IPS-15b (cell line): Measurements from ENCODE around the gene SPIN1.
"Not testable (repeated sequence)": the region's sequence is repeated elsewhere in the genome, so short reads cannot be mapped to it uniquely, and the experiment has no call there.

ENCODE experiments used
- H3K27me3 ChIP-seq: one replicate; pipeline ENCODE4 v1.6.1; 2013; ENCODE audit warnings: low read length; ENCODE audit not compliant: control insufficient read depth, insufficient read depth
- H3K36me3 ChIP-seq: one replicate; pipeline ENCODE4 v1.6.1; 2013; ENCODE audit warnings: low read length; ENCODE audit not compliant: control insufficient read depth, insufficient read depth
- H3K4me1 ChIP-seq: one replicate; pipeline ENCODE4 v1.6.1; 2013; ENCODE audit warnings: mild to moderate bottlenecking, low read length; ENCODE audit not compliant: control insufficient read depth, insufficient read depth
- H3K4me3 ChIP-seq: one replicate; pipeline ENCODE4 v1.5.1; 2013; ENCODE audit warnings: low read depth, low read length
- H3K9ac ChIP-seq: one replicate; pipeline ENCODE4 v1.6.1; 2013; ENCODE audit warnings: low read depth, mild to moderate bottlenecking, low read length
- H3K9me3 ChIP-seq: one replicate; pipeline ENCODE4 v1.6.1; 2013; ENCODE audit warnings: mild to moderate bottlenecking, low read length; ENCODE audit not compliant: control insufficient read depth, insufficient read depth

Gene SPIN1

GRCh38 chr9:88370346-88370745 is 17.9 kb upstream of the SPIN1 start:
- H3K9ac ChIP-seq: no peak overlapping the region
- no peaks in the 10 kb centered on the region for H3K4me1 ChIP-seq
- H3K36me3 ChIP-seq: no peaks in the 10 kb centered on the region
- H3K27me3 ChIP-seq: no peaks in the 10 kb centered on the region
- H3K4me3 ChIP-seq: no peak overlapping the region
- H3K9me3 ChIP-seq: no peaks in the 10 kb centered on the region

- no peak overlapping the region for H3K9ac ChIP-seq
- H3K27me3 ChIP-seq: no peaks in the 10 kb centered on the region
- H3K4me3 ChIP-seq: no peak overlapping the region
- no peaks in the 10 kb centered on the region for H3K4me1 ChIP-seq
- H3K36me3 ChIP-seq: no peaks in the 10 kb centered on the region
- no peaks in the 10 kb centered on the region for H3K9me3 ChIP-seq
Observed at GRCh38 chr9:88372103-88372654, 16.1 kb upstream of the SPIN1 start.

DNA sequence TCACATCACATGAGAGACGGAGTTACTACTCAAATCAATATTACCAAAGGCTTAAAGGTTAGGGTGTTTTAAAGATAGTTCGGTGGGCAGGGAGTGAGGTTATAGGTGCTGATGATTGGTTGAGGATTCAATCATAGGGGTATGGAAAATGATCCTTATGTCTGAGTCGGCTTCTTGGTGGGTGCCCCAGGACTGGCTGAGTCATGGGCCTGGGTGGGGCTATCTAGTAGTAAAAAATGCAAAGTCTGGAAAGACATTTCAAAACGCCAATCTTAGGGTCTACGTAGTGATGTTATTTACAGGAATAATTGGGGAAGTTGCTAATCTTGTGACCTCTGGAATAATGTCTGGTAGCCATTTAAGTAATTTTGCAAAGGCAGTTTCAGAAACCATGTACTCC is 15.2 kb upstream of the SPIN1 start:
- Histone ChIP-seq H3K9me3 (no peaks in the 10 kb centered on the region), H3K9ac (no peak overlapping the region), H3K4me3 (no peak overlapping the region), H3K4me1 (peaks cover 4% of the 10 kb centered on the region), H3K36me3 (no peaks in the 10 kb centered on the region), H3K27me3 (no peaks in the 10 kb centered on the region)

DNA sequence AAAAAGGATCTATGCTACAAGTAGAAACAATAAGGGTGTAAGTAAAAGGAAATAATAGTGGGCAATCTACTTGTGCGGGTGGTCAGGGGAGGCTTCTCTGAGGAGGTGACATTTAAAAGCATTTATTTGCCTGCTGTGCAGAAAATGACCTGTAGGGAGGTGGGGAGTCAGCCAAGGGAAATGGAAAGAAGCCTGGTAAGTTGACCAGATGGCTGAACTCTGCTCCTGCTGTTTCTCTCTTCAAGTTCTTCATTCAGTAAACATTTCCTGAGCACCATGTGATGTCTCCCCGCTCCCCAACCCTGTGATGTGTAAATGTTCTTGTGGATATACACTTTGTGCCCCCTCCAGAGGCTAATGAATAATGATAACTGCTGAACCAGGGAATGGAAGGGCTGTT is 9.9 kb upstream of the SPIN1 start:
- H3K27me3 ChIP-seq: no peaks in the 10 kb centered on the region
- no peaks in the 10 kb centered on the region for H3K36me3 ChIP-seq
- no peaks in the 10 kb centered on the region for H3K9me3 ChIP-seq
- H3K4me3 ChIP-seq: peak overlapping the region; percentile 6
- no peak overlapping the region for H3K9ac ChIP-seq
- H3K4me1 ChIP-seq: peaks cover 15% of the 10 kb centered on the region

DNA sequence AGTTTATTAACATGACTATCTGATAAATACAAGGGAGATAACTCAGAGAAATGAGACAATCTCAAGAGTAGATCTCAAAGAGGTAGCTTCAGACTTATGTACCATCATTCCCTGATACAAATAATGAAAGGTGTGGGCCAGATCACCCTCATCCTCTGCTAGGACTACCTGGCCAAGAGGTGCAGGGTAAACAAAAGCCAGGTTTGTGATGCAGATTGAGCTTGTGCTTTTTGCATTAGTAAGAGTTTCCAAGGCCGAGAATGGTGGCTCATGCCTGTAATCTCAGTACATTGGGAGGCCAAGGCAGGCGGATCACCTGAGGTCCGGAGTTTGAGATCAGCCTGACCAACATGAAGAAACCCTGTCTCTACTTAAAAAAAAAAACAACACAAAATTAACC is 8.9 kb upstream of the SPIN1 start:
- no peaks in the 10 kb centered on the region for H3K9me3 ChIP-seq
- no peaks in the 10 kb centered on the region for H3K27me3 ChIP-seq
- peak overlapping the region; percentile 10 for H3K4me3 ChIP-seq
- H3K36me3 ChIP-seq: no peaks in the 10 kb centered on the region
- H3K4me1 ChIP-seq: peaks cover 15% of the 10 kb centered on the region
- no peak overlapping the region for H3K9ac ChIP-seq

- H3K4me1 ChIP-seq: peaks cover 15% of the 10 kb centered on the region
- H3K9me3 ChIP-seq: no peaks in the 10 kb centered on the region
- H3K4me3 ChIP-seq: no peak overlapping the region
- H3K27me3 ChIP-seq: no peaks in the 10 kb centered on the region
- H3K36me3 ChIP-seq: no peaks in the 10 kb centered on the region
- H3K9ac ChIP-seq: no peak overlapping the region
Observed at GRCh38 chr9:88380118-88380517, 8.1 kb upstream of the SPIN1 start.

- not testable (repeated sequence) for H3K36me3 ChIP-seq, H3K4me3 ChIP-seq, H3K27me3 ChIP-seq, H3K9me3 ChIP-seq, H3K9ac ChIP-seq
- peaks cover 15% of the 10 kb centered on the region for H3K4me1 ChIP-seq
Observed at GRCh38 chr9:88381322-88381721, 6.9 kb upstream of the SPIN1 start.

- H3K4me1 ChIP-seq: peaks cover 9% of the 10 kb centered on the region
- H3K9ac ChIP-seq: no peak overlapping the region
- no peaks in the 10 kb centered on the region for H3K36me3 ChIP-seq
- no peaks in the 10 kb centered on the region for H3K27me3 ChIP-seq
- H3K4me3 ChIP-seq: no peak overlapping the region
- no peaks in the 10 kb centered on the region for H3K9me3 ChIP-seq
Observed at GRCh38 chr9:88383176-88383575, 5.1 kb upstream of the SPIN1 start.

- not testable (repeated sequence) for H3K4me3 ChIP-seq, H3K36me3 ChIP-seq, H3K27me3 ChIP-seq, H3K4me1 ChIP-seq, H3K9me3 ChIP-seq, H3K9ac ChIP-seq
Observed at GRCh38 chr9:88386137-88386536, 2.1 kb upstream of the SPIN1 start.

- no peak overlapping the region for H3K9ac ChIP-seq
- peak overlapping the region; percentile 83 for H3K4me3 ChIP-seq
- peaks cover 6% of the 10 kb centered on the region for H3K4me1 ChIP-seq
- H3K9me3 ChIP-seq: no peaks in the 10 kb centered on the region
- H3K36me3 ChIP-seq: no peaks in the 10 kb centered on the region
- no peaks in the 10 kb centered on the region for H3K27me3 ChIP-seq
Observed at GRCh38 chr9:88387036-88387551, 1.1 kb upstream of the SPIN1 start.

DNA sequence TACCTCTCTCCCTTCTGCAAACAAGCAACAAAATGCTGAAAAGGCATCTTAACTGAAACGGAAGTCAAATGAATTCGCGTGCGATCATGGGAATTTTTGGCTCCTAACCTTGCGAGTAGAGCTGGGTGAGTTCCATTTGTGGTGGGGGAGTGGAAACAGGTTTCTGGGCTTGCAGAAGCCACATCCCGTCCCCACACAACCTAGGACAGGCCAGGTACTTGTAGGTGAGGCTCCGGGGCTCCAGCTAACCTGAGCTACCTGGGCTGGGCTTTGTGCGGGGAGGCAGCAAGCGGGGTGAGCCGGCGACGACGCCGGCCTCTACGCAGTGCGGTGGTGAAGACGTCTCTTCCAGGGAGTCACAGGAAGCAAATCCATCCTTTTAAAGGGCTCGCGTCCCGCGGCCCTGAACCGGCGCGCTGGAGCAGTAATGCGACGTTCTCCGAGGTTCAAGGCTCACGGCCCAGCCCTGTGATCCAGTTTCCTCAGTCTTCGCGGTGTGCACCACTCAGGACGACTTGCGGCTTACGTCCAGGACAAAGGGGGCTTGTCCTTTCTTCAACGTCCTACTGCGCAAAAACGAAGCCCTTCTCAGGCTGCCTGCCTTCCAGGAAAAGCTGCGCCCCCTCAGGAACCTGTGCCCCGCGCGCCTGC is 567 bp upstream of the SPIN1 start:
- H3K9me3 ChIP-seq: no peaks in the 10 kb centered on the region
- H3K27me3 ChIP-seq: no peaks in the 10 kb centered on the region
- H3K4me1 ChIP-seq: peaks cover 11% of the 10 kb centered on the region
- H3K9ac ChIP-seq: peak overlapping the region; percentile 91
- H3K4me3 ChIP-seq: peak overlapping the region; percentile 83
- H3K36me3 ChIP-seq: no peaks in the 10 kb centered on the region

DNA sequence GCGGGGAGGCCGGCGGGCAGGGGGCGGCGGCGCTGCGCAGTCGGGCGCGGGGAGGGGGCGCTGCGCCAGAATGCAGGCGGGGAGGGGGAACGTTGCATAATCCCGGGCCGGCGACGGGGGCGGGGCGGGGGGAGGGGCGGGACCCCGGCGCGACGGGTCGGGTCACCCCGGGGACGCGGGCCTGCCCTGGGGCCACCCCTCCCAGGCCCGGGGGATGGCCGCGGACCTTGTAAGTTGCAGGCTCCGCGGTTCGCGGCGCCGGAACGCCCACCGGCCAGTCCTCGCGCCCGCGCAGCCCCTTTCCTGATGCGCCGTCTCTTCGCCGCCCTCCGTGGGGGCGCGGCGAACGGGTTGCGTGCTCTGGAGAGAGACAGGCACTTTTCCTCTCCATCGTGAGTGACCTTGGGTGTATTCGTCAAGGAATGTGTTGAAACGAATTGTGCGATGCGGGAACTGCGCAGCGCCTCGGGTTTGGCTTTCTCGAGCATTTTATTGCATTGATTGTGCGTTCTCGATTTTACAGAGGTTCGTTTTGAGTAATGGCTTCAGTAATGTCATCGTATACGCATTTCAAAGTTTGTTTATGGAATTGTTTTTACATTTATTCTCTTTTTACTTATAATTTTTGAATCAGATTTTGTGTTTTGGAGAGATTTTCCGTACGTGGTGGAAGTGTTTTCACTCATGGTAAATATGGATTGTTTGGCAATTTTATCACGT is 802 bp downstream of the SPIN1 start:
- no peaks in the 10 kb centered on the region for H3K9me3 ChIP-seq
- no peaks in the 10 kb centered on the region for H3K27me3 ChIP-seq
- H3K9ac ChIP-seq: peak overlapping the region; percentile 38
- peaks cover 15% of the 10 kb centered on the region for H3K4me1 ChIP-seq
- peak overlapping the region; percentile 71 for H3K4me3 ChIP-seq
- H3K36me3 ChIP-seq: no peaks in the 10 kb centered on the region
